Suprapubic skin (tissue), 4 donors: Measurements from ENCODE around the gene FAM177B. TPM values are rescaled to one million over a fixed set of nuclear protein-coding genes. Genes with fewer than 3 reads are reported as not detected.
"Not testable (repeated sequence)": the region's sequence is repeated elsewhere in the genome, so short reads cannot be mapped to it uniquely, and the experiment has no call there.

ENCODE experiments used
- DNase-seq, 2 donors: peaks; one replicate each; pipeline ENCODE4 v3.0.0-alpha.2; 2019; ENCODE audit warnings: low spot score in 2 of 2
- H3K27ac ChIP-seq: fragments of 200-600 bp; sonication (generic); one replicate; pipeline ENCODE4 v1.5.1; 2019
- H3K27me3 ChIP-seq: fragments of 200-600 bp; sonication (generic); one replicate; pipeline ENCODE4 v1.5.1; 2019
- H3K36me3 ChIP-seq: fragments of 200-600 bp; sonication (generic); one replicate; pipeline ENCODE4 v1.5.1; 2019
- H3K4me1 ChIP-seq: fragments of 200-600 bp; sonication (generic); one replicate; pipeline ENCODE4 v1.5.1; 2019
- H3K4me3 ChIP-seq: fragments of 200-600 bp; sonication (generic); one replicate; pipeline ENCODE4 v1.5.1; 2019; ENCODE audit warnings: mild to moderate bottlenecking
- H3K9me3 ChIP-seq: fragments of 200-600 bp; sonication (generic); one replicate; pipeline ENCODE4 v1.5.1; 2019
- CTCF ChIP-seq, 2 donors: fragments of 200-600 bp in 1 of 2; fragments of 450-650 bp in 1 of 2; sonication (generic) in 1 of 2; IDR thresholded peaks; one replicate each; pipeline ENCODE4 v1.5.1; 2016 to 2019; ENCODE audit warnings: antibody characterized with exemption in 2 of 2, mild to moderate bottlenecking in 1 of 2, moderate library complexity in 1 of 2
- EP300 ChIP-seq: sonication (generic); formaldehyde crosslinking; IDR thresholded peaks from one replicate; pipeline ENCODE4 v1.6.1; 2017; ENCODE audit warnings: antibody characterized with exemption
- POLR2A ChIP-seq, 2 donors: fragments of 450-650 bp; IDR thresholded peaks; one replicate each; pipeline ENCODE4 v1.6.1; 2017; ENCODE audit warnings: antibody characterized with exemption in 2 of 2, mild to moderate bottlenecking in 2 of 2, moderate library complexity in 2 of 2
- POLR2AphosphoS5 ChIP-seq, 3 donors: sonication (generic); formaldehyde crosslinking; IDR thresholded peaks; one replicate each; pipeline ENCODE4 v1.6.1; 2017; ENCODE audit warnings: antibody characterized with exemption in 3 of 3
- WGBS: methylation state at CpG from one replicate; pipeline ENCODE4 v1.1.5; 2018; 5-methylcytosine and 5-hydroxymethylcytosine counted together
- total RNA-seq, 4 donors: library from RNA; depleted of rRNA; stranded (reverse); fragments of >200 nt; gene quantifications; one replicate each; pipeline ENCODE4 v1.1.0, GENCODE V29; 2016

FAM177B gene
- total RNA-seq, 4 donors from 2014 or later: 2.0 TPM; not detected in 3

DNA sequence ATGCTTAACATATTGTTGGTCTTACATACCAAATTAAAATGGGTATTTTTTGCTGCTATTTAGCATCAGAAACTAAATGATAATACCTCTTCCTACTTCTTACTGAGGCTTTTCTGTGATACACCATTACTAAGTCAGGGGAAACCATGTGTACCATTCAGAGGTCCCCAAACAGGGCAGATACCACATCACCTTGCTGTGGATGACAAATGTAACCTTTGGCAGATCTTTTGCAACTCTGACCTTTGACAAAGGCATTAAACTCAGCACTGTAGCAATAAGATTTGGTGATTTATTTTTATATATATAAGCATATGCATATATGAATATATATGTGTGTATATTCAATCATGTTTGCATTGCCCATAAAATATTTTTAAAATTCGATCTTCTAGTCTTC lies 2.9 kb downstream of the FAM177B start:
- no peak for TF ChIP-seq EP300
- no peak for TF ChIP-seq CTCF (IDR thresholded peaks at IDR 0.05)
- no peak for TF ChIP-seq POLR2AphosphoS5 (IDR thresholded peaks at IDR 0.05)
- H3K36me3 ChIP-seq: peaks cover 13% of the 10 kb centered on the region
- no peaks in the 10 kb centered on the region for H3K9me3 ChIP-seq
- H3K4me1 ChIP-seq: peaks cover 5% of the 10 kb centered on the region
- no peak overlapping the region for H3K4me3 ChIP-seq
- 72% methylated on average over 1 of the region's 1 CpG for WGBS
- H3K27ac ChIP-seq: no peak overlapping the region
- H3K27me3 ChIP-seq: no peaks in the 10 kb centered on the region
- no peak for DNase-seq

DNA sequence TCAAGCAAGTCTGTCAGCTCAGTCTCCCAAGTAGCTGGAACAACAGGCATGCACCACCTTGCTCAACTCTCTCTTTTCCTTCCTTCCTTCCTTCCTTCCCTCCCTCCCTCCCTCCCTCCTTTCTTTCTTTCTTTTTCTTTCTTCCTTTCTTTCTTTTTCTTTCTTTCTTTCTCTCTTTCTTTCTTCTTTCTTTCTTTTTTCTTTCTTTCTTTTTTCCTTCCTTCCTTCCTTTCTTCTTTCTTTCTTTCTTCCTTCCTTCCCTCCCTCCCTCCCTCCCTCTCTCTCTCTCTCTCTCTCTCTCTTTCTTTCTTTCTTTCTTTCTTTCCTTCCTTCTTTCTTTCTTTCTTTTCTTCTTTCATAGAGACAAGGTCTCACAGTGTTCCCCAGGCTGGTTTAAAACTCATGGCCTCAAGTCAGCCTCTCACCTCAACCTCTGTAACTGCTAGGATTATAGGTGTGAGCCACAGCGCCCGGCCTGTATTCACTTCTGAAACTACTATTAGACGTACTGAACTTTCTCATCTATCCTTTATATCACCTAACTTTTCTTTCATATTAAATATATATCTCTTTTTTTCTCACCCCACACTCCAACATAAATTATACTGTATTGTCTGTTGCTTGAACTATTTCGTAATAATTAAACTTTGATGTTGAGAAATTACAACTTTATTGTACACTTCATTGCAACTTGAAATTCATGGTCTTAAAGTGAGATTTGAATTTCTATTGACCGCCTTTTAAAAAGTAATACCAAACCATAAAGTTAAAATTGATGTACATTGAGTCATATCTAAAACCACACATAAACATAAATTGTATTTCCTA lies 4.8 kb downstream of the FAM177B start:
- H3K4me3 ChIP-seq, H3K27me3 ChIP-seq, DNase-seq, H3K36me3 ChIP-seq, H3K27ac ChIP-seq, H3K9me3 ChIP-seq, H3K4me1 ChIP-seq: not testable (repeated sequence)
- 94% methylated on average over 5 of the region's 5 CpGs for WGBS

DNA sequence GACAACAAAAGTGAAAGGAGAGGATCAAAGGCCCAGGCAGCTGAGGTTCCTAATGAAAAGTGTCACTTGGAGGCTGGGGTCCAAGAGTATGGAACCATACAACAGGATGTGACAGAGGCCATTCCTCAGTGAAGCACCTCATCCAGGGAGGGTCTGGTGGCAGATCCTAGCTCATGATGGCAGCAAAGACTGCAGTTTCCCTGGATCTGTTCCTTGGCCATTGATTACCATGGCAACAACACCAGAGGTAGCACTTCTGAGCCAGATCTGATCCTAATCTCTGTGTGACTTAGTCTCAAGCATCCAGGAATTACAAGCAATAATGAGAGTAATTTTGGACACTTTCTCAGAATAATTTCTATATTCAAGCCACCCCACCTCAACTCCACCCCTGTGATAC lies 12.9 kb downstream of the FAM177B start:
- Histone ChIP-seq H3K27me3 (no peaks in the 10 kb centered on the region), H3K27ac (no peak overlapping the region), H3K9me3 (no peaks in the 10 kb centered on the region), H3K4me1 (peaks cover 5% of the 10 kb centered on the region), H3K4me3 (no peak overlapping the region), H3K36me3 (no peaks in the 10 kb centered on the region)
- DNase-seq: no peak
- no peak for TF ChIP-seq POLR2AphosphoS5 (IDR thresholded peaks at IDR 0.05)

- Histone ChIP-seq H3K4me3 (no peak overlapping the region), H3K27me3 (no peaks in the 10 kb centered on the region), H3K4me1 (peaks cover 9% of the 10 kb centered on the region), H3K9me3 (no peaks in the 10 kb centered on the region), H3K36me3 (no peaks in the 10 kb centered on the region), H3K27ac (no peak overlapping the region)
- TF ChIP-seq CTCF (IDR thresholded peaks at IDR 0.05) (no peak), POLR2AphosphoS5 (IDR thresholded peaks at IDR 0.05) (no peak), POLR2A (IDR thresholded peaks at IDR 0.05) (no peak), EP300 (no peak)
- no peak for DNase-seq
- 95% methylated on average over 1 of the region's 1 CpG for WGBS
Observed at GRCh38 chr1:222750651-222751050, 13.6 kb downstream of the FAM177B start.

DNA sequence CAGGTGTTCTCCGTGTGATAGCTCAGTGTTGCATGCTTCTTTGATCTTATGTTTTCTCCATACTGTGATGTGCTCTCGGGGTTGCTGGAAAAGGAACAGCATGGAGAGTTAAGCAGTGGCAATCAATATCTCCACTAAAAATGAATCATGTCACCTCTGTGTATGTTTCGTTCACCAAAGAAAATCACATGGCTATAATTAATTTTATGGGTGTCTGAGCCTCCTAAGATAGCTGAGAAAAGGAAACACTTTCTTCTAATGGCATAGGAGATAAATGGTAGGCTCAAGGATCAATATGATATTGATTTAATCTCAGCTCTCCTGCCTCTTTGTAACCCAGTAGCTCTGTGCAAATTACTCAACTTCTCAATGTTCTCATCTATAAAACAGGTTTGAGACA lies 14.3 kb downstream of the FAM177B start:
- H3K4me1 ChIP-seq: peaks cover 9% of the 10 kb centered on the region
- H3K27ac ChIP-seq: no peak overlapping the region
- no peaks in the 10 kb centered on the region for H3K27me3 ChIP-seq
- H3K4me3 ChIP-seq: no peak overlapping the region
- H3K9me3 ChIP-seq: no peaks in the 10 kb centered on the region
- 92% methylated on average over 3 of the region's 3 CpGs for WGBS
- H3K36me3 ChIP-seq: no peaks in the 10 kb centered on the region
- DNase-seq: no peak
- TF ChIP-seq EP300 (no peak), POLR2AphosphoS5 (IDR thresholded peaks at IDR 0.05) (no peak), CTCF (IDR thresholded peaks at IDR 0.05) (no peak), POLR2A (IDR thresholded peaks at IDR 0.05) (no peak)

- WGBS: 31% methylated on average over 10 of the region's 10 CpGs
- no peaks in the 10 kb centered on the region for H3K36me3 ChIP-seq
- H3K27ac ChIP-seq: peak overlapping the region; percentile 57
- TF ChIP-seq EP300 (no peak), POLR2AphosphoS5 (IDR thresholded peaks at IDR 0.05) (peak in 1 of 3 donors; percentile 8)
- no peak overlapping the region for H3K4me3 ChIP-seq
- peaks cover 9% of the 10 kb centered on the region for H3K4me1 ChIP-seq
- H3K9me3 ChIP-seq: no peaks in the 10 kb centered on the region
- no peaks in the 10 kb centered on the region for H3K27me3 ChIP-seq
- peak; percentile 80 for DNase-seq
Observed at GRCh38 chr1:222754366-222755139, 17.6 kb downstream of the FAM177B start.
